Left kidney (tissue), 2 donors: ENCODE results near the gene SIRT6. TPM values are rescaled to one million over a fixed set of nuclear protein-coding genes. Genes with fewer than 3 reads are reported as not detected.
"Not testable (repeated sequence)": the region's sequence is repeated elsewhere in the genome, so short reads cannot be mapped to it uniquely, and the experiment has no call there.

ENCODE experiments used
- DNase-seq: peaks from one replicate; pipeline ENCODE4 v3.0.0-alpha.2; 2013
- polyA plus RNA-seq: library from polyadenylated mRNA; unstranded; fragments of 120-200 nt; gene quantifications from one replicate; pipeline ENCODE4 v1.2.1, GENCODE V29; 2013; ENCODE audit not compliant: insufficient read length

The SIRT6 gene
- polyA plus RNA-seq, 1 donor: 16.3 TPM

GRCh38 chr19:4200940-4201542, 18.7 kb upstream of the SIRT6 start:
- DNase-seq: no peak

- no peak for DNase-seq
Measured at GRCh38 chr19:4199699-4200293, 17.4 kb upstream of the SIRT6 start.

DNA sequence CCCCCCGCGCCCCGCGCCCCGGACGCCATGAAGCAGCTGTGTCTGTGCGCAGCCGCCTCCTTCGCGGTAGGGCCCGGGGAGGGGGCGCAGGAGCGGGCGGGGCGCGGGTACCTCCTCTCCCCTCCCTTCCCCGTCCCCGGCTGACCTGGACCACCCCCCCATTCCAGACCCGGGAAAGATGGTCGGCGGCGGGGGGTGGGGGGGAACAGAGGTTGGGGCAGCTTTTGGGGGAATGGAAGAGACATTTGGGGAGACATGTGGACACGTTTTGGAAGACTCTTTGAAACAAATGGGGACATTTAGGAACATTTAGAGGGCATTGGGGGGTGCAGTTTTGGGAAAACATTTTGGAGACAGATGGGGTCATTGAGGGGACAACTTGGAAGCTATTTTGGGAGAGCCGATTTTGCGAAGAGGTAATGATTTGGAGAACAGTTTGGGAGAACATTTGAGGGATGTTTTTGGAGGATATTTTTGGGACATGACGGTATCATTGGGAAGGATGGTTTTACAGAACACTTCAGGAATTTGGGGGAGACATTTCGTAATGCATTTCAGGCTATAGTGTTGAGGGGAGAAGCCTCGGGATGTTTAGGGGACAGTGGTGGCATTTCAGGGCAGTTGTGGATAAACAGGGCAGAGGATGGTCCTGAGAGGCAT, 16.2 kb upstream of the SIRT6 start:
- DNase-seq: no peak

GRCh38 chr19:4197625-4198466, 15.5 kb upstream of the SIRT6 start:
- no peak for DNase-seq

DNA sequence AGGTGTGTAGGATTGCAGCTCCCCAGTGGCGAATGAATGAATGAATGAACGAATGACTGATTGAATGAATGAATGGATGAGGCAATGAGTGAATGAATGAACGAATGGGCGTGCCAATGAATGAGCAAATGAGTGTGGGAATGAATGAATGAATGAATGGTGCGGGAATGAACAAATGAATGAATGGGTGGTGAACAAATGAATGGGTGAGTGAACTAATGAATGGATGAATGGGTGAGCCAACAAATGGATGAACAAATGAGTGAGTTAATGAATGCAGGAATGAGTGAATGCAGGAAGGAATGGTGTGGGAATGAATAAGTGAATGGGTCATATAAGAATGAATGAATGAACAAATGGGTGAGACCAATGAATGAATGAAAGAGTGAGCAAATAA, 14.9 kb upstream of the SIRT6 start:
- DNase-seq: no peak

DNA sequence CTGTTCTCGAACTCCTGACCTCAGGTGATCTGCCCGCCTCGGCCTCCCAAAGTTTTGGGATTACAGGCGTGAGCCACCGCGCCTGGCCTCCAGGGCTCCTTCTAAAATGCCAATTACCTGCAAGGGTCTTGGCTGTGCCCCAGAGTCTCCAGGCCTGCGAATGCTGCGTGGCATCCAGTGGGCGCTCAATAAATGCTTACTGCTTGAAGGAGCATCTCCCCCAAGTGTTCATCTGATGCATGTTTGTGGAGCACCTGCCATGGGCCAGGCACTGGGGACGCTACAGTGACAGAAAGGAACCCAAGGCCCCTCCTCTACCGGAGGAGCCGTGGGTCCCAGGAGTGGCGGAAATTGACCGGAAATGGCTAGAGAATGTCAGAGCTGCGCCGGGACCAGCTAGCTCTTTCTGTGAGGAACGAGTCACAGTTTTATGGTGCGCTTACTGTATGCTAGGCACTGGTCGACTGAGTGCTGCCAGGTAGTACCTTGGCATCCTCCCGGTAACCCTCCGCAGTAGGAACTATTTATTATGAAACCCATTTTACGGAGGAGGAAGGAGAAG, 14.3 kb upstream of the SIRT6 start:
- DNase-seq: no peak

GRCh38 chr19:4196009-4196408, 13.6 kb upstream of the SIRT6 start:
- no peak for DNase-seq

- DNase-seq: no peak
Measured at GRCh38 chr19:4194353-4194752, 12.0 kb upstream of the SIRT6 start.

- DNase-seq: not testable (repeated sequence)
Measured at GRCh38 chr19:4192537-4192936, 10.2 kb upstream of the SIRT6 start.

- DNase-seq: no peak
Measured at GRCh38 chr19:4189641-4190040, 7.3 kb upstream of the SIRT6 start.

- no peak for DNase-seq
Measured at GRCh38 chr19:4187313-4188122, 5.2 kb upstream of the SIRT6 start.

- DNase-seq: no peak
Measured at GRCh38 chr19:4186087-4186993, 4.0 kb upstream of the SIRT6 start.

DNA sequence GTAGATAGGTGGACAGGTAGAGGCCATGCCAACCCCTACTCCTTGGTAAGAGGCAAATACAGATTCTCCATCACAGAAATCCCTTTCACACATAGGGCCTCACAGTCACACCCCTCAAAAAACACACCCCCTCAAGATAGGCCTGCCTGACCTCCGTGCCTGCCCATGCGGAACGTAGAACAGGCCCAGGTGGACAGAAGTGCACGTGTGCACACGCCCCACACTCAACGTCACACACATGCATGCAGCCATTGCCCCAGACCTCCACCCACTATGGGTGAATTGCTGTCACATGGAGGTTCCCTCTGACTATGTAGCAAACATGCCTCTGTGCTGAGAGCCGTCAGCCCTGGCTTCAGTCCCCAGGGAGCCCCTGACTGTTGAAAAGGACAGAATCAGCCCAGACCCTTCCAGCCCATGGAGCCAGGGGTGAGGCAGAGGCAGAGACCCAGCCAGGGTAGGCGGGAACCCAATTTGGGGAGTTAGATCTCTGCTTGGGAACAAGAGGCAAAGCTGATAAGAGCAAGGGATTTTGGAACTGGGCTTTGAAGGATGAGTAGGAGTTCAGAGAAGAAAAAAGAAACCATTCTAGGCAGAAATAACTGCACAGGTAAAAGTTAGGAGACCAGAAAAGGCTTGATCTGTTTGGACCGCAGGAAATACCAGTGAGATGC, 3.2 kb upstream of the SIRT6 start:
- DNase-seq: no peak

DNA sequence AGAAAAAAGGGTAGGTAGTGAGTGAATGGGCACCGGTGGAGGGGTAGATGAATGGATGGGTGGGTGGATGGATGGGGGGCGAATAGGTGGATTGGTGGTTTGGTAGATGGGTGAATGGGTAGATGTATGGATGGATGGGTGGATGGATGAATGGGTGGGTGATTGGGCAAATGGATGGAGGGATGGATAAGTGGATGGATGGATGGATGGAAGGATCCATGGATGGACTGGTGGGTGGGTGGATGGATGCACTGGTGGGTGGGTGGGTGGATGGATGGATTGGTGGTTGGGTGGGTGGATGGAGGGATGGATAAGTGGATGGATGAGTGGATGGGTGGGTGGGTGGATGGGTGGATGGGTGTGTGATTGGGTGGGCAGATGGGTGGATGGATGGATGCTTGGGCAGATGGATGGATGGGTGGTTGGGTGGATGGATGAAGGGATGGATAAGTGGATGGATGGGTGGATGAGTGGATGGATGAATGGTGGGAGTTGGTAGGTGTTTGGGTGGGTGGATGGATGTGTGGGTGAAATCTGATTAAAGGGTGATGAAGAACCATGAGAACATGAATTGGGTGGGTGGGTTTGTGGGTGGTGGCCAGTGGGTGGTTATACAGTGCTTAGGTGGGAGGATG, 2.5 kb upstream of the SIRT6 start:
- DNase-seq: no peak

DNA sequence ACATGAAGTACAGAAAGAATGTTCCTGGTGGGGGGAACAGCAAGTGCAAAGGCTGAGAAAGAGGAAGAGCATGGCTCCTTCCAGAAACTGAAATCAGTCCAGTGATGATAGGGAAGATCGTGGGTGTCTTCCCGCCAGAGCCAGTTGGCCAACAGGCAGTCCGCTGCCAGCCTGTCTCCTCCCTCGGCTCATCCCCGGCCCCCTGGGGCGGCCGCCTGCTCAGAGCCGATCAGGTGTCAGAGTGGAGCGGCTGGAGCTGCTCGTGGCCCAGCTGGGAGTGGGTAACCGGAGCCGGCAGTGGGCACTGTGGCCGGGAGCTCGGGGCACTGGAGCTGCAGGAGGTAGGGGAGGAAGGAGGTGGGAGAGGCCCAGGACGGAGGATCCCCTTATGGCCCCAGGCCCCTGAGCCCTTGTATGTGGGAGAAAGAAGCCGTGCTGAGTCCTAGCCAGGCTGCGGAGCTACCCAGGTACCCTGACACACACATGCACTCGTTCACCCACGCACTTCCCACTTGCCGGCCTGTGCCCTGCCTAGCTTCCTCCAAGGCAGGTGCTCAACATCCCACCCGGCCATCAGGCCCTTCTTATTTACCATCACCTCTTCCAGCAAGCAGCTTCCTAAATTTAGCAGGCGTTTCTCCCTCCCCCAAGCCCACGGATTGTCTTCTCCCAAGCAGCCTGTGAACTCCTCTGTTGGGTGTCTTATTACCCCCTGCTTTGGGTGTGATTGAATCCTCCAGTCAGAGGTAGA, 1.8 kb upstream of the SIRT6 start:
- no peak for DNase-seq

GRCh38 chr19:4181053-4181508, 1.3 kb downstream of the SIRT6 start:
- no peak for DNase-seq

- no peak for DNase-seq
Measured at GRCh38 chr19:4178990-4179389, 3.4 kb downstream of the SIRT6 start.

DNA sequence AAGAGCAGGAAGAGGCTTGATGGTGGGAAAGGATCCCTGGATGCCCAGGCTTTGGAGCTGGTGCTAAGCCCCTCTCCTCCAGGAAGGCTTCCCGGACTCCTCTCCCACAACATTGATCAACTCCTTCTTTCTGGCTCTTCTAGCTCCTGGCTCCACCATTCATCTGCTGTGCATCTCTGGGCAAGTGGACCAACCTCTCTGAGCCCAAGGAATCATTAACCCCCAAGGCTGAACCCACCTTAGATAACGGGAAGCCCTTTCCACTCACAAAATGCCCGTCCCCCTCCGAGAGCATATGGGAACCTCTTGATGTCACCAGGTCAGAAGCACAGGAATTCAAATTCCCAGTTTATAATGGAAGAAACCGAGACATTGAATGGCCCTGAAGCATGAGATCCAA, 5.2 kb downstream of the SIRT6 start:
- DNase-seq: no peak

GRCh38 chr19:4175669-4175931, 6.8 kb downstream of the SIRT6 start:
- DNase-seq: no peak
